ENCODE measurements around the gene GPRIN2. TPM values are rescaled to one million over a fixed set of nuclear protein-coding genes. Genes with fewer than 3 reads are reported as not detected.

The GPRIN2 gene
- total and polyA plus RNA-seq, 2 of the 8 experiments (the other 6 are each of a cell fraction or from before 2014, with no cell fraction given) = 14.3 to 18.6 TPM

GRCh38 chr10:46544989-46545791 is 11.3 kb downstream of the GPRIN2 start:
- Histone ChIP-seq H2BK20ac (ENCODE audit: low read length) (no peak overlapping the region), H2BK120ac (replicated peaks; ENCODE audit: low read depth, low read length) (no peak overlapping the region), H2AK5ac (ENCODE audit: low read depth, low read length) (no peak overlapping the region), H4K91ac (replicated peaks; ENCODE audit: insufficient read length, low read length) (no peak overlapping the region), H2BK15ac (ENCODE audit: low read length) (no peak overlapping the region), H3K27ac (ENCODE audit: low read depth, low read length) (no peak overlapping the region), H4K5ac (ENCODE audit: insufficient read length, low read depth, low read length) (no peak overlapping the region), H2AFZ (ENCODE audit: low read length) (no peak overlapping the region), H3K36me3 (ENCODE audit: control insufficient read depth in 2 of 4, insufficient read depth in 4 of 4, low read length in 3 of 4) (peaks cover 0 to 11% (median 4%) of the 10 kb centered on the region in 4 experiments; a peak in 5 of 8 replicates), H3K4me1 (replicated peaks in 1 of 4; ENCODE audit: control insufficient read depth in 3 of 4, insufficient read depth in 4 of 4, low read length in 3 of 4) (peaks cover 5 to 12% (median 10%) of the 10 kb centered on the region in 4 experiments), H3K56ac (replicated peaks; ENCODE audit: insufficient read length, low read depth, low read length) (no peak overlapping the region), H3K4me3 (ENCODE audit: extremely low read depth in 1 of 4, insufficient read depth in 2 of 4, low read depth in 3 of 4, low read length in 4 of 4) (no peak overlapping the region), H3K14ac (ENCODE audit: insufficient read length) (no peak overlapping the region), H4K20me1 (replicated peaks in 1 of 2; ENCODE audit: control insufficient read depth in 1 of 2, insufficient read depth in 2 of 2, low read length in 2 of 2) (peaks cover 5 to 15% of the 10 kb centered on the region in 2 experiments), H3K9me3 (ENCODE audit: insufficient read depth in 2 of 2, low read depth in 1 of 2, low read length in 1 of 2) (no peaks in the 10 kb centered on the region), H3K79me2 (ENCODE audit: control insufficient read depth in 1 of 2, insufficient read depth in 2 of 2, low read length in 2 of 2) (no peaks in the 10 kb centered on the region), H4K8ac (ENCODE audit: extremely low read depth, insufficient read depth, low read length) (no peak overlapping the region), H3K79me1 (ENCODE audit: low read depth, low read length) (no peaks in the 10 kb centered on the region), H3K18ac (ENCODE audit: extremely low read depth, low read length) (no peak overlapping the region), H3K23me2 (ENCODE audit: low read depth, low read length) (peaks cover 2% of the 10 kb centered on the region; the same call in 1 of the 2 replicates), H3K4ac (replicated peaks; ENCODE audit: insufficient read length, low read depth, low read length) (no peak overlapping the region), H2BK5ac (ENCODE audit: low read depth, low read length) (no peak overlapping the region), H3K27me3 (replicated peaks in 1 of 4; ENCODE audit: control insufficient read depth in 3 of 4, extremely low read depth in 1 of 4, insufficient read depth in 3 of 4, low read length in 3 of 4) (peaks cover 0 to 6% (median 2%) of the 10 kb centered on the region in 4 experiments; a peak in 4 of 7 replicates), H3K9ac (replicated peaks in 1 of 4; ENCODE audit: extremely low read depth in 1 of 4, low read depth in 3 of 4, low read length in 3 of 4) (no peak overlapping the region), H3K4me2 (ENCODE audit: insufficient read depth in 1 of 2, low read depth in 2 of 2, low read length in 2 of 2) (no peak overlapping the region), H2BK12ac (ENCODE audit: low read depth, low read length) (no peak overlapping the region), H3K23ac (ENCODE audit: insufficient read length) (no peak overlapping the region)
- ChIA-PET CTCF (ENCODE audit: partially characterized antibody) (interaction anchor here (0.8 to 4.7 kb wide), 15 partner anchors 8 to 817 kb away, joined by 3 to 65 read pairs (median 15); partner anchors contain the start of gene GPRIN2), POLR2A (ENCODE audit: partially characterized antibody) (interaction anchor here (0.8 to 4.4 kb wide), 5 partner anchors 8 to 215 kb away, joined by 3 to 44 read pairs (median 10); partner anchors contain the start of gene GPRIN2)
- FAIRE-seq (peak; percentile 70), DNase-seq (ENCODE audit: low read depth in 1 of 2, low spot score in 2 of 2) (no peak)
- WGBS, 2 experiments (ENCODE audit: extremely low coverage in 1 of 2, insufficient coverage in 1 of 2, insufficient read length in 1 of 2, insufficient replicate concordance in 2 of 2, low coverage in 1 of 2, low lambda C conversion rate in 2 of 2, missing lambda C conversion rate in 1 of 2) = 70% methylated on average over 3 of the region's 3 CpGs; no CpG with 5 or more reads in 1 of the 2 experiments
- TF ChIP-seq RAD21 (IDR thresholded peaks at IDR 0.05 in 1 of 2, conservative IDR thresholded peaks at IDR 0.05 in 1 of 2; ENCODE audit: low read depth in 2 of 2, low read length in 2 of 2) (peak; percentile 72 to 77), EGR1 (IDR thresholded peaks at IDR 0.05; ENCODE audit: borderline replicate concordance, low read depth, low read length) (no peak), POLR2A (IDR thresholded peaks at IDR 0.05; ENCODE audit: control extremely low read depth in 1 of 2, low read depth in 2 of 2, low read length in 2 of 2) (peak in 1 of 2 experiments; percentile 54; a peak in 2 of 3 replicates), YY1 (IDR thresholded peaks at IDR 0.05; ENCODE audit: low read depth, low read length) (peak; percentile 66; the same call in 1 of the 2 replicates), EZH2 (IDR thresholded peaks at IDR 0.05; ENCODE audit: low read depth, low read length, severe bottlenecking) (no peak), POLR2AphosphoS5 (IDR thresholded peaks at IDR 0.05; ENCODE audit: low read depth, low read length) (peak; percentile 41; the same call in 1 of the 2 replicates), TEAD4 (IDR thresholded peaks at IDR 0.05; ENCODE audit: low read depth, low read length) (peak; percentile 49; the same call in 1 of the 2 replicates), GTF2F1 (IDR thresholded peaks at IDR 0.05; ENCODE audit: borderline replicate concordance, low read depth, low read length) (no peak), CTCF (IDR thresholded peaks at IDR 0.05; ENCODE audit: control extremely low read depth in 1 of 3, insufficient read depth in 1 of 3, low read depth in 1 of 3, low read length in 3 of 3) (peak in 2 of 3 experiments; percentile 86 to 89; a peak in 3 of 4 replicates)
